Stimulated activated CD4-positive, alpha-beta T cell treated with anti-CD3 and anti-CD28 coated beads, Interleukin-1b, Interleukin-23, amount 100 ng/mL, for 1 hour (primary cell): Measurements from ENCODE around the gene LGALS7B.
A peak's percentile ranks its signal among the peaks of the same experiment; 100 is the strongest.
"Not testable (repeated sequence)": the region's sequence is repeated elsewhere in the genome, so short reads cannot be mapped to it uniquely, and the experiment has no call there.

Experiments used
- DNase-seq, 2 donors: peaks; one replicate each; pipeline ENCODE4 v3.0.0-alpha.2; 2020; ENCODE audit warnings: low read depth in 2 of 2

The LGALS7B gene

GRCh38 chr19:38770228-38770948 is 18.6 kb upstream of the LGALS7B start:
- DNase-seq, result not testable (repeated sequence)

- DNase-seq, result not testable (repeated sequence)
Observed at GRCh38 chr19:38770949-38771275, 18.1 kb upstream of the LGALS7B start.

GRCh38 chr19:38771569-38771968 is 17.4 kb upstream of the LGALS7B start:
- not testable (repeated sequence) for DNase-seq

GRCh38 chr19:38773469-38774177 is 15.4 kb upstream of the LGALS7B start, which contains the start of gene LGALS7:
Gene LGALS7, minus strand, starts transcription at chr19:38773517. Its CDS starts 25 bp downstream, at chr19:38773492.
- no peak for DNase-seq

GRCh38 chr19:38774181-38774950 is 14.6 kb upstream of the LGALS7B start:
- DNase-seq, result no peak

GRCh38 chr19:38778733-38779132 is 10.3 kb upstream of the LGALS7B start:
- no peak for DNase-seq

- no peak for DNase-seq
Observed at GRCh38 chr19:38780443-38780842, 8.6 kb upstream of the LGALS7B start.

GRCh38 chr19:38781058-38781457 is 7.9 kb upstream of the LGALS7B start:
- DNase-seq, result no peak

- DNase-seq, result not testable (repeated sequence)
Observed at GRCh38 chr19:38782212-38782611, 6.8 kb upstream of the LGALS7B start.

GRCh38 chr19:38784224-38784623 is 4.8 kb upstream of the LGALS7B start:
- DNase-seq, result no peak

- no peak for DNase-seq
Observed at GRCh38 chr19:38785187-38785699, 3.8 kb upstream of the LGALS7B start.

- not testable (repeated sequence) for DNase-seq
Observed at GRCh38 chr19:38786061-38786460, 2.9 kb upstream of the LGALS7B start.

- no peak for DNase-seq
Observed at GRCh38 chr19:38786572-38787265, 2.3 kb upstream of the LGALS7B start.

- DNase-seq, result not testable (repeated sequence)
Observed at GRCh38 chr19:38790507-38791403, 1.8 kb downstream of the LGALS7B start.

- DNase-seq, result not testable (repeated sequence)
Observed at GRCh38 chr19:38791451-38792064, 2.6 kb downstream of the LGALS7B start.

- DNase-seq, result peak in 1 of 2 donors; percentile 4
Observed at GRCh38 chr19:38792250-38793111, 3.5 kb downstream of the LGALS7B start.

GRCh38 chr19:38793177-38793576 is 4.2 kb downstream of the LGALS7B start:
- DNase-seq, result no peak

GRCh38 chr19:38793671-38794070 is 4.7 kb downstream of the LGALS7B start:
- no peak for DNase-seq

GRCh38 chr19:38795549-38795948 is 6.5 kb downstream of the LGALS7B start:
- no peak for DNase-seq
